Motor neuron (in vitro differentiated cells): ENCODE results near the gene UMODL1. TPM values are rescaled to one million over a fixed set of nuclear protein-coding genes. Genes with fewer than 3 reads are reported as not detected.

Experiments
- ATAC-seq, 8 experiments: fragments of 200-7000 bp; cut with Tn5 transposase; replicated peaks in 6 of 8; 2 replicates each; pipeline ENCODE4 v1.8.0; 2021; ENCODE audit warnings: mild to moderate bottlenecking in 8 of 8, moderate library complexity in 8 of 8
- H3K27ac ChIP-seq, 2 donors: fragments of 250-450 bp; sonication (Bioruptor Pico); 2 replicates each; pipeline ENCODE4 v1.9.0; 2021; ENCODE audit warnings: antibody characterized with exemption in 2 of 2, mild to moderate bottlenecking in 2 of 2, moderate library complexity in 1 of 2
- H3K4me1 ChIP-seq, 2 donors: fragments of 250-450 bp; sonication (Bioruptor Pico); replicated peaks in 1 of 2; 2 replicates each; pipeline ENCODE4 v1.6.1; 2021; ENCODE audit warnings: antibody characterized with exemption in 2 of 2, mild to moderate bottlenecking in 2 of 2, moderate library complexity in 1 of 2
- H3K4me3 ChIP-seq, 5 donors: fragments of 250-450 bp; sonication (Bioruptor Pico); 2 replicates each; pipeline ENCODE4 v1.9.0; 2021; ENCODE audit warnings: antibody characterized with exemption in 5 of 5, mild to moderate bottlenecking in 5 of 5, moderate library complexity in 4 of 5
- WGBS, 10 experiments: fragments of 450-650 bp; shearing (Covaris generic); methylation state at CpG; one replicate each; pipeline ENCODE4 v1.0.0; 2022; 5-methylcytosine and 5-hydroxymethylcytosine counted together
- in situ Hi-C, 9 experiments: fragments of 400-800 bp; cut with MboI; loops; one replicate each; pipeline ENCODE4 v1.15.0; 2021; ENCODE audit warnings: low sequenced_read_pairs in 9 of 9, low pct_unique_long_range_greater_than_20kb in 2 of 9; ENCODE audit not compliant: unreplicated experiment in 9 of 9
- total RNA-seq, 8 experiments: library from RNA; unstranded; fragments of 300-600 nt; gene quantifications; 2 replicates each; pipeline versions ENCODE4 v1.2.3 to v1.2.4, GENCODE V29; 2022

Gene UMODL1
- total RNA-seq, 8 experiments from 2014 or later: 0.09 to 0.95 (median 0.31) TPM; not detected in 1

GRCh38 chr21:42102076-42102475, 31.0 kb downstream of the UMODL1 start:
- H3K4me3 ChIP-seq: no peak overlapping the region
- no peak overlapping the region for H3K27ac ChIP-seq
- no peak for ATAC-seq
- in situ Hi-C loops: loop anchor here in 2 of 9 experiments (25.0 kb wide), 4 partner anchors 90 to 490 kb away; partner anchors contain the start of gene ZBTB21 (in 1 of the 2)
- 17 to 100% (median 79%) methylated on average over 1 to 6 of the region's 6 CpGs for WGBS, 10 experiments
- H3K4me1 ChIP-seq: peaks cover 6 to 11% of the 10 kb centered on the region in 2 donors

GRCh38 chr21:42102526-42102925, 31.4 kb downstream of the UMODL1 start:
- H3K4me3 ChIP-seq: no peak overlapping the region
- WGBS, 10 experiments: 5 to 100% (median 100%) methylated on average over 1 to 4 of the region's 5 CpGs; no CpG with 5 or more reads in 7 of the 10 experiments
- in situ Hi-C loops: loop anchor here in 2 of 9 experiments (25.0 kb wide), 4 partner anchors 90 to 490 kb away; partner anchors contain the start of gene ZBTB21 (in 1 of the 2)
- ATAC-seq: no peak
- H3K4me1 ChIP-seq: peaks cover 9% of the 10 kb centered on the region in 2 donors
- no peak overlapping the region for H3K27ac ChIP-seq

- no peak overlapping the region for H3K4me3 ChIP-seq
- peaks cover 6 to 8% of the 10 kb centered on the region in 2 donors for H3K4me1 ChIP-seq
- in situ Hi-C loops: loop anchor here in 2 of 9 experiments (25.0 kb wide), 4 partner anchors 91 to 491 kb away; partner anchors contain the start of gene ZBTB21 (in 1 of the 2)
- 60 to 80% methylated on average over 1 of the region's 1 CpG; no CpG with 5 or more reads in 8 of the 10 experiments for WGBS, 10 experiments
- no peak overlapping the region for H3K27ac ChIP-seq
- no peak for ATAC-seq
Observed at GRCh38 chr21:42102991-42103390, 31.9 kb downstream of the UMODL1 start.

GRCh38 chr21:42103843-42104242, 32.7 kb downstream of the UMODL1 start:
- 0 to 92% (median 68%) methylated on average over 1 to 5 of the region's 13 CpGs; no CpG with 5 or more reads in 2 of the 10 experiments for WGBS, 10 experiments
- H3K27ac ChIP-seq: no peak overlapping the region
- no peak for ATAC-seq
- in situ Hi-C loops: loop anchor here in 2 of 9 experiments (25.0 kb wide), 4 partner anchors 92 to 492 kb away; partner anchors contain the start of gene ZBTB21 (in 1 of the 2)
- peaks cover 2 to 6% of the 10 kb centered on the region in 2 donors for H3K4me1 ChIP-seq
- no peak overlapping the region for H3K4me3 ChIP-seq

DNA sequence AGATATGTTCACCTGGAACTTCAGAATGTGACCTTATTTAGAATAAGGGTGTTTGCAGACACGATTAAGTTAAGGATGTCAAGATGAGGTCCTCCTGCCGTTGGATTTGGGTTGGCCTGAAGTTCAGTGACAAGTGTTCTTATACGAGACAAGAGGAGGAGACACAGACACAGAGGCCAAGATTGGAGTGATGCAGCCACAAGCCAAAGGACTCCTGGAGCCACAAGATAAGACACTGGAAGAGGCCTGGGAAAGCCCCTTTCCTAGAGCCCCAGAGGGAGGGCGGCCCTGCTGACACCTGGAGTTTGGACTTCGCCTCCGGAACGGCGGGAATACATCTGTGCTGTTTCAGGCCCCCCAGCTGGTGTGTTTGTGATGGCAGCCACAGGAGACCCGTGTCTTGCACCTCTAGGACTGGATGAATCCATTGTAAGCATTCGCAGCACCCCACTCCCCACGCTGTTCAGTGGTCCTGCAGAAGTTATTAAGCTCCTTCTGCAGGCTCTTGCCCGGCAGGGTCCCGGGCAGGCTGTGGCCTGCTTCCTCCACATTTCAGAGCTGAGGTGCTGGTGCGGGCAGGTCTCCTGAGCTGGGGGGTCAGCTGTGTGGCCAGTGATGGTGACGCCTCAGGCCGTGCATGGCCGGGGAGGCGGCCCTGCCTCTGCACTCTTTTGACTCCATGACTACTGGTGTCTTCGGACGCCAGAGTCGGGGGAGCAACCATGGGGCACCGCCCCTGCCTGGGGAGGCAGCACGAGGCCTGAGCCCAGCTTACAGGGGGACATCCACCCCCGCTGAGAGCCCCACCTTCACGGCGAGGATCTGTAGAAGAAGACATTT, 34.6 kb downstream of the UMODL1 start:
- 19 to 100% (median 80%) methylated on average over 1 to 7 of the region's 26 CpGs; no CpG with 5 or more reads in 1 of the 10 experiments for WGBS, 10 experiments
- no peak overlapping the region for H3K4me3 ChIP-seq
- H3K27ac ChIP-seq: no peak overlapping the region
- H3K4me1 ChIP-seq: peaks cover 2 to 6% of the 10 kb centered on the region in 2 donors
- in situ Hi-C loops: loop anchor here in 2 of 9 experiments (25.0 kb wide), 4 partner anchors 93 to 493 kb away; partner anchors contain the start of gene ZBTB21 (in 1 of the 2)
- ATAC-seq: no peak

- 94% methylated on average over 15 of the region's 20 CpGs; no CpG with 5 or more reads in 9 of the 10 experiments for WGBS, 10 experiments
- no peak overlapping the region for H3K27ac ChIP-seq
- H3K4me1 ChIP-seq: peaks cover 2 to 6% of the 10 kb centered on the region in 2 donors
- ATAC-seq: no peak
- H3K4me3 ChIP-seq: no peak overlapping the region
- in situ Hi-C loops: loop anchor here in 2 of 9 experiments (25.0 kb wide), 4 partner anchors 94 to 494 kb away; partner anchors contain the start of gene ZBTB21 (in 1 of the 2)
Observed at GRCh38 chr21:42106425-42106824, 35.3 kb downstream of the UMODL1 start.

DNA sequence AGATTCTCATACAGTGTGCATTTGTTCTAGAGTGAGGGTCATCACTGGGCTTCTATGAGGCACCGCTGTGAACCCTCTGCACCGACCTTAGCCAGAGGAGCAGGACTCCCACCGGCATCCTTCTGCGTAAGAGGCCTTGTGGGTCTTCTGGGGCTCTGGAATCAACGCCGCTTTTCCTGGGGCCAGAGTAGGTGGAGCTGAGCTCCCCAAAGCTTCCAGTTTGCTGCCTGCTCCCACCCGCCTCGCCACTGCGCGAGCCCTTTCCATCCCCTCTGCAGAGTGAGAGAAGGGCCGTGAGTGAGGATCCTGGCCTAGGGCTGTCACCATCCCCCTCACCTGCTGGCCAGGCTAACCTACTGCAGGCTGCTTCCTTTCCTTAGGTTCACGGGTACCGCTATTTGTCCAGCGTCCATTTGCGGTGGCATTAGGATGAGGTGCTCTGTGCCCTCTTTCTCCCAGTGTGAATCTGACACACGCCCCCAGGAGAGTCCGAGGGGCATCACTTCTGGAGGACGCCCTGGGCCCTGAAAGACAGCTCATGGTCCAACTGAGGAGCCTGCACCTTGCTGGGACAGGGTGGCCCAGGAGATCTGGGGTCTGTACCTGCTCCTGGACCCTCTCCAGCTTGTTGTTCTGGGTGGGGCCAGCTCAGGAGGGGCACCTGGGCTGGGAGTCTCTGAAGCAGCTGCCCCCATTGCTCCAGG, 36.2 kb downstream of the UMODL1 start:
- H3K27ac ChIP-seq: no peak overlapping the region
- H3K4me3 ChIP-seq: no peak overlapping the region
- ATAC-seq: peak in 6 of 8 experiments; percentile 4 to 26 (median 18)
- peaks cover 2 to 6% of the 10 kb centered on the region in 2 donors for H3K4me1 ChIP-seq
- 20 to 100% (median 97%) methylated on average over 1 to 9 of the region's 18 CpGs; no CpG with 5 or more reads in 4 of the 10 experiments for WGBS, 10 experiments
- in situ Hi-C loops: loop anchor here in 2 of 9 experiments (25.0 kb wide), 4 partner anchors 95 to 495 kb away; partner anchors contain the start of gene ZBTB21 (in 1 of the 2)

- peak; percentile 93 to 99 (median 96) for ATAC-seq
- H3K4me3 ChIP-seq: no peak overlapping the region
- in situ Hi-C loops: loop anchor here in 2 of 9 experiments (25.0 kb wide), 4 partner anchors 96 to 496 kb away; partner anchors contain the start of gene ZBTB21 (in 1 of the 2)
- 40 to 72% (median 60%) methylated on average over 2 to 12 of the region's 18 CpGs; no CpG with 5 or more reads in 4 of the 10 experiments for WGBS, 10 experiments
- H3K4me1 ChIP-seq: peaks cover 2 to 6% of the 10 kb centered on the region in 2 donors
- no peak overlapping the region for H3K27ac ChIP-seq
Observed at GRCh38 chr21:42107881-42108553, 36.9 kb downstream of the UMODL1 start.

DNA sequence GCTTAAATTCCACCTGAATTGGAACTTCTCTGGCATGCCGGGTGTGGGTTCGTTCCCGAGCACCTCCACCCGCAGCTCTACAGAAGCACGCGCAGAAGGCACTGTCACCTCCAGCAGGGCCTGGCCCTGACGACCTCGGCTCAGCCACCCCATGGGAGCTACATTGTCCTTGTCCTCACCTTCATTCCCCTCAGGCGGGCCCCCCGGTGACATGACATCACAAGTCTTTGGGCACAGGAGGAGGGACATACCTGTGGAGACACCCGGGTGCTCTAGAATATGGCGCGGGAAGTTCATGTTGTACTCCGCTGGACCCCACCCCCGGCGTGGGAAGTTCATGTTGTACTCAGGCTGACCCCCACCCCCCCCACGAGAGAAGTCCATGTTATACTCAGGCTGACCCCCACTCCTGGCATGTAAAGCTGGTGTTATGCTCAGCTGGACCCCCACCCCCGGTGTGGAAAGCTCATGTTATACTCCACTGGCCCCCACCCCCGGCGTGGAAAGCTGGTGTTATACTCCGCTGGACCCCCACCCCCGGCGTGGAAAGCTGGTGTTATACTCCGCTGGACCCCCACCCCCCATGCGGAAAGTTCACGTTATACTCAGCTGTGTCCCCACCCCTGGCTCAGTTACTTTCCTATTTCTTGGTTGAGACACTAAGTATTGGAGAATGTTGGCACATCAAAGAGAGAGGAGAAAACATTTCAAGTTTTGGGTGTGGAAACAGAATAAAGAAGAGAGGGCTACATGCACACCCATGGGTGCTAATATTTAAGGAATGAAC, 37.6 kb downstream of the UMODL1 start:
- in situ Hi-C loops: loop anchor here in 2 of 9 experiments (25.0 kb wide), 4 partner anchors 96 to 496 kb away; partner anchors contain the start of gene ZBTB21 (in 1 of the 2)
- ATAC-seq: no peak
- no peak overlapping the region for H3K27ac ChIP-seq
- no peak overlapping the region for H3K4me3 ChIP-seq
- WGBS, 10 experiments: 40 to 99% (median 80%) methylated on average over 1 to 8 of the region's 26 CpGs; no CpG with 5 or more reads in 5 of the 10 experiments
- H3K4me1 ChIP-seq: peaks cover 2 to 6% of the 10 kb centered on the region in 2 donors

DNA sequence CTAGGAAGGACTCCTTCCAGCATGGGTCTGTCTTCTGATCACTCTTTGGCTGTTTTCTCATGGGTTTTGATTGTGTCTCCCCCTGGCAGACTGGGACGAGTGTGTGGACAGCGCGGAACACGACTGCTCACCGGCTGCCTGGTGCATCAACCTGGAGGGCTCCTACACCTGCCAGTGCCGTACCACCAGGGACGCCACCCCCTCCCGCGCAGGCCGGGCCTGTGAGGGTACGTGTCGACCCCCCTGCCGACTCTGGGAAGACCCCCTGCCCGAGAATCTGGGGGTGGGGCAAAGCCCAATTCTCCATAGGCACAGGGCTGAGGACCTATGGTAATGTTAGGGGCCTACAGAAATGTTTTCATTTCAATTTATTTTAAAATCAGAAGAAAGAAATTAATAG, 38.4 kb downstream of the UMODL1 start:
- ATAC-seq: no peak
- peaks cover 2 to 6% of the 10 kb centered on the region in 2 donors for H3K4me1 ChIP-seq
- WGBS, 10 experiments: 80 to 89% methylated on average over 1 to 3 of the region's 14 CpGs; no CpG with 5 or more reads in 8 of the 10 experiments
- H3K27ac ChIP-seq: no peak overlapping the region
- H3K4me3 ChIP-seq: no peak overlapping the region
- in situ Hi-C loops: loop anchor here in 2 of 9 experiments (25.0 kb wide), 4 partner anchors 97 to 497 kb away; partner anchors contain the start of gene ZBTB21 (in 1 of the 2)

GRCh38 chr21:42109873-42110525, 38.9 kb downstream of the UMODL1 start:
- Histone ChIP-seq H3K4me3 (no peak overlapping the region), H3K27ac (no peak overlapping the region), H3K4me1 (peaks cover 2 to 6% of the 10 kb centered on the region in 2 donors)
- in situ Hi-C loops: loop anchor here in 3 of 9 experiments (10.0 to 25.0 kb wide), 5 partner anchors 98 to 498 kb away; partner anchors contain the start of gene ZBTB21 (in 1 of the 3)
- 29 to 72% (median 37%) methylated on average over 2 to 8 of the region's 17 CpGs; no CpG with 5 or more reads in 2 of the 10 experiments for WGBS, 10 experiments
- ATAC-seq: peak in 3 of 8 experiments; percentile 12 to 26 (median 25)
